Activated naive CD4-positive, alpha-beta T cell treated with anti-CD3 and anti-CD28 coated beads, Interleukin-2, amount 10 ng/mL, durations not matched to agents 5 hours and 36 hours (primary cell): ENCODE measurements around the gene TET1. TPM values are rescaled to one million over a fixed set of nuclear protein-coding genes. Genes with fewer than 3 reads are reported as not detected.

ENCODE experiments used
- total RNA-seq, 2 experiments: library from RNA; stranded (reverse); gene quantifications; one replicate each; pipeline ENCODE4 v1.2.3, GENCODE V29; 2021

TET1 gene
- 1 to 10 TPM; 2.8 to 2.9 TPM for total RNA-seq

DNA sequence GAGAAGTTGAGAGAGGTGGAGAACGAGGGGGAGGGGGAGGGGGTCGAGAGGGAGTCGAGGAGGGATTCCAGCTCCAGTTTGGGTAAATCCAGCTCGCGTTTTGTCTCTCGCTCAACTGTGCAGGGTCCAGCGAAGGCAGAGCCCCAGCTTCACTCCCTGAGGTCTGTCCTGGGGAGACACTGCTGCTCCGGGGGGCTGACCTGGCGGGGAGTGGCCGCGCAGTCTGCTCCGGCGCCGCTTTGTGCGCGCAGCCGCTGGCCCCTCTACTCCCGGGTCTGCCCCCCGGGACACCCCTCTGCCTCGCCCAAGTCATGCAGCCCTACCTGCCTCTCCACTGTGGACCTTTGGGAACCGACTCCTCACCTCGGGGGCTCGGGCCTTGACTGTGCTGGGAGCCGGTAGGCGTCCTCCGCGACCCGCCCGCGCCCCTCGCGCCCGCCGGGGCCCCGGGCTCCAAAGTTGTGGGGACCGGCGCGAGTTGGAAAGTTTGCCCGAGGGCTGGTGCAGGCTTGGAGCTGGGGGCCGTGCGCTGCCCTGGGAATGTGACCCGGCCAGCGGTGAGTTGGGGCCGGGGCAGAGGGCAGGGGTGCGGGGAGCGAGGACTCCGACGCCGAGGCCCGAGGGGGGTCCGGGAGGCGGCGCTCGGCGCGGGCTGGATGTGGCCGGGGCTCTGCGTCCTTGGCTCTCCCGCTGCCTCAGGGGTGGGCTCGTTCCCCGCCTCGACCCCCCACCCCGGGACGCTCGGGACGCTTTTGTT lies at the start of gene TET1:
TET1 (plus strand) TSS at position 152 of the 757 bp plus-strand sequence. CDS start 12,002 bp downstream, outside the sequence.

DNA sequence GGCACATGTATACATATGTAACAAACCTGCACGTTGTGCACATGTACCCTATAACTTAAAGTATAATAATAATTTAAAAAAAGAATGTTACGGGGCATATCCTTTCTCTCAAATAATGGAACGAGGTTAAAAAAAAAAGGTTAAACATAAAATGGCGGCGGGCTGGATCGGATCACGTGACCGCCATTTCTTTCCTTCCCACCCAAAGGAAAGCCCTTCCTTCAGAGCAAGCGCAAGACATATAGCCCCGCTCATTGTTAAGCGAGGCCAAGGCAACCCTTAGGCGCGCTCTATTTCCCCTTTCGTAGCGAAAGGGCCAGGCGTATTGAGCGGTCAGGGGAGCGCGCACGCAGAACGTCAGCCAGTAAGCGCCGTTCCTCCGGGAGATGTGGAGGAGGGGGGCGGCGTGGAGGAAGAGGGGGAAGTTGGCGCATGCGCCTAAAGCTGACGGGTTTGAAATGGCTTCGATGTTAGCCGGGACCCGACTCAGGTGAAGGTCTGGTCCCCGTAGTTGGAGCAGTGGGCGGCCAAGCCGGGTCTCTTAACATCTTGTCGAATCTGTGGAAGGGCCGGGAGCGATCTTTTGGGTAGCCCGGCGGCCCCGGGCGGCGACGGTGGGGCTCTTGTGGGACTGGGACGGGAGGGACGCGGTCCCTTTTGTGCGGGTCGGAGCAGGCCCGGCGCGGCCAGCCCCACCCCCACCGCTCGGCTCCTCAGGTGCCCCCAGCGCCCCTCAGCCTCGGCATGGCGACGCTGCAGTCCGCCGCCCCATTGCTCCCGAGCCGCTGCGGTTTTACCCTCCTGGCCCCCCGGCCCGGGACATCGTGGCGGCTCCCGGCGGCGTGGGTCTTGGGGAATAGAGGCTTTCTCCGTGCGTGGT lies 160.9 kb downstream of the TET1 start, which contains the start of gene CCAR1:
CCAR1 (plus strand) TSS at position 447 of the 880 bp plus-strand sequence. CDS start 1,266 bp downstream, outside the sequence.

Other genes starting within 250 kb of the TET1 start
- gene HNRNPH3, start 228.3 kb upstream of the TET1 start, total RNA-seq: 100 to 1,000 TPM; 107 to 115 TPM
- 1 to 10 TPM; 2.0 to 2.7 TPM for gene PBLD, start 227.4 kb upstream of the TET1 start, total RNA-seq
- gene RUFY2, start 153.1 kb upstream of the TET1 start, total RNA-seq: 10 to 100 TPM; 12.0 to 15.0 TPM
- 10 to 100 TPM; 29.2 to 33.7 TPM for gene DNA2, start 88.4 kb upstream of the TET1 start, total RNA-seq
- 10 to 100 TPM; 15.2 to 17.3 TPM for gene SLC25A16, start 32.8 kb upstream of the TET1 start, total RNA-seq
- 10 to 100 TPM; 82.4 to 82.5 TPM for gene CCAR1, start 160.9 kb downstream of the TET1 start, total RNA-seq